NCI-H1694 treated with DMSO at 0.1 percent for 48 hours (cell line): ENCODE data around the gene STK17B.
"Not testable (repeated sequence)": the region's sequence is repeated elsewhere in the genome, so short reads cannot be mapped to it uniquely, and the experiment has no call there.

Experiments
- DNase-seq: peaks from one replicate; lab custom pipeline; 2025; lab: John Stamatoyannopoulos, UW

STK17B gene

DNA sequence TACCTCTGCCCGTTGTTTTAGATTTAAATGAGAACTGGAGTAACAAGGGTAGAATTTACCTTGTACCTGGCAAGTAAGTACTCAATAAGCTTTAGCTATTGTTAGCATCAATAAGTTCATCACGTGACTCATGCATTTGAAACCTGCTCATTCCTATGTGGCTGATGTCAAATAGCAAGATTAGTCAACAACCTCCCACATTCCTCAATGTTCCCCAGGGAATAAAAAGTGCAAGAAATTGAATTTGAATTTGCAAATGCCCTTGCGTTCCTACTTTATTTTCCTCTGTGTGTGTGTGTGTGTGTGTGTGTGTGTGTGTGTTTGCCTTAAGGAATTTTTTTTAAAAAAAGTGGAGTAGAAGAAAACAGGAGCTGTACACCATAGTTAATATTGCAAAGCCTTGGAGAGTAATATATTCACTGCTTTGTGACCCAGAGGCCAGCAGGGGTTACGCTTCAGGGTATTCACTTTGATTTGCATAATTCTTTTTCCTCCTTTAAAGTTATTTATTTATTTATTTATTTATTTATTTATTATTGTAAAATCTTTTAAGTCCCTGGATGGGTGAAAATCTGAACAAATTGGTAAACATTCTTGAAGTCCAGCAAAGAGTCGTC, 58.9 kb downstream of the STK17B start:
- DNase-seq, result no peak

DNA sequence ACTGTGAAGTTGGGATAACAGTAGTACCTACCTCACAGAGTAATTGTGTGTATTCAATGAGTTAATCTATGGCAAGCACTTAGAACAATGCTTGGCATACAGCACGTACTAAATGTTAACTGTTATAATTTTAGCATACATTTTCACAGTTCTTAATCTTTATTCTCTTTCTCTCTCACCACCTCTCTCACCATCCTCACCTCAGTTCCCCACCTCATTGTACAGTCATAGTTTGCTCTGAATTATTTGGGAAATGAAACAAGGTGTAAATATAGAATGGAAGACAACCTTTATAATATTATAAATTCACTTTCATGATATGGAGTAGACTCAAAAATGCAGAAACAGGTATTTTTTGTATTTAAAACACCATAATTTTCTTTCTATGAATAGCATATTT, 62.8 kb downstream of the STK17B start:
- DNase-seq, result no peak

DNA sequence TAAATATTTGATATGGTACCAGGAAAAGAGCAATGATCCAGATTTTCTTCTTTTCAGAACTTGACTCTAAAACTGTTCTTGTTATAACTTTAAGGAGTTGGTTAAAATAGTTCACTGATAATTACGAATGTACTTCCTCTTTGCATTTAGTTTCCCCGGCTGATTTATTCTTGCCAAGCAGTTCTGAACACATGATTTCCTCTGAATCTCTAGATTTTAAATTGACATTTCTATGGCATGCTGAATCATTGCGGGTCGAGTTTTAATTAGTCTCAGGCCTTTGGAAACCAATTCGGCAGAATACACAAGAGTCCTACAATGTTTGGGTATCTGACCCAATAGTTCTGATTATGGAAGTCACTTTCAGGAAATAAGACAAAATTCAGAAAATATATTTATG, 65.4 kb downstream of the STK17B start:
- no peak for DNase-seq

DNA sequence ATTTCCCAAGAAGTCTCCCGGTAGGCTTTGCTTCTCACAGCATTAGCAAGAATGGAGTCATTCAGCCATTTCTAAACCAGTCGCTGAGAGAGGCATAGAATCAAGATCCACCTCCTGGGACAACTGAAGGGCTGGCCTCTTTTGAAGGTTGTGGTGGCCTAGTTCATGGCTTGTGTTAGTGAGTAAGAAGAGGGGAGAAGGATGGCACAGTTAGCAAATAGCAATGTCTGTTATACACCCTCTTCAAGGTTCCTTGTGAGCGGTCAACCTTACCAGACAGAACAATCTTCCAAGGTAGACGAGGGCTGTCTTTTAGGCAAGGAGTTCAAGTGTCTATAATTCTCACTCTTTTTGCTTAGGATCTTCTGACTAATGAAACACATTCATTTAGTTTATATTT, 67.3 kb downstream of the STK17B start:
- no peak for DNase-seq

DNA sequence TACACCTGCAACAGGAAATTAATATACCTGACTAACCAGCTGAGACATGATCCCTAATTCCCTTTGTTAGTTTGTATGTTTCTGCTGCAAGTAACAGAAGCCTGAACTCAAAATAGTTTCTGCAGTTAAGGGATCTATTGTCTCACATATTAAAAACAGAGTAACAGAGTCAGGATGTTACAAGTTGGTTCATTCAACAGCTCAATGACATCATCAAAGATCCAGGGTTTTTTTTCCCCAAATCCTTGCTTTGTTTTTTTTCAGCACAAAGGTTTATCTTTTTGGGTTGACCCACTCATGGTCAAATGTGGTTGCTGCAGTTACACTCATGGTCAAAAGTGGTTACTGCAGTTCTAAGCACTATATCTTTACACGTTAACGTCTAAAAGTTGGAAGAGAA, 67.8 kb downstream of the STK17B start:
- DNase-seq, result no peak

DNA sequence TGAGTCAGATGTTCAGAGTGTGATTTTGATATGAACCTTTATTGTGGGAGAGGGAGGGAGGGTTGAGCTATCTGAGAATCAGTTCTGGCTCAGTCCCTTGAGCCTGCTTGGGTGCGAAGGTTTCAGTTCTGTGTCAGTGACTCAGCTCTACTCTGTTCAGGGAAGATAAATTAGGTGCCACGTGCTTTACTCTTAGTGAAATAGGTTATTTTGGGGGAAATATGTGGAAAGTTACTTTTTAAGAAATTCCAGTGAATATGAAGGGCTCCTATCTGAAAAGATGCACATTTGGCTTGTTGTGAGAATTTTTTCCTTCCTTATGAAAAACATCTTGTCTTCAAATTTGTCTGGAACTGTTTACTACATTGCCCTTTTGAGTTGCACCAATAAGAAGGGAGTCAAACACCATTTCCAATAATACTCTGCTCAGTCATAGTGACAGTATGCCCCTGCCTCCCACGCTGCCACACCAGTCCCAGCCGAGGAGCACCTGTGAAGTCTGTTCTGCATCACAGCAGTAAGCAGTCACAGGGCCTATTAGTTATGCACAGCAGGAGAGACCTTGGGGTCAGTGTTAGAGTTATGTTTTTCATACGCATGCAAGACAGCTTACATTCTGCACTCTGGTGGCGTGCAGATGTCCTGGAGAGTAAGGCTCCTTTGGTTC, 69.9 kb downstream of the STK17B start:
- no peak for DNase-seq

DNA sequence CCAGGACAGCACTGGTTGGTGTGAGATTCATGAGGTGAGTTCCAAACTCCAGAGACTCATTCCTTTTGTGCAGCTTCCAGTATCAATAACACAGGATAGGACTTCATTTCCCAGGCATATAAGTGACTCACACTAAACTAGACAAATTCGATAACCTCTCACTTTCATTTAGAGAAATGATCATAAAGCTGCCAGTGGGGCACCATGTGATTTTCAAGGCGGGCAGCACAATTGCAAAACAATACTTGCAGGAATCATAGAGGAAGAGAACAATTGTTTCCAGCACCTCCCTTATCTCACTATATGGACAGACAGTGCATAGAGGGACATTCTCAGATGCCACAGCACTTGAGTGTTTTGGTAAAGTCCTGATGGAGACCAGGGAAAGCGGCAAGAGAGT, 71.5 kb downstream of the STK17B start:
- no peak for DNase-seq

DNA sequence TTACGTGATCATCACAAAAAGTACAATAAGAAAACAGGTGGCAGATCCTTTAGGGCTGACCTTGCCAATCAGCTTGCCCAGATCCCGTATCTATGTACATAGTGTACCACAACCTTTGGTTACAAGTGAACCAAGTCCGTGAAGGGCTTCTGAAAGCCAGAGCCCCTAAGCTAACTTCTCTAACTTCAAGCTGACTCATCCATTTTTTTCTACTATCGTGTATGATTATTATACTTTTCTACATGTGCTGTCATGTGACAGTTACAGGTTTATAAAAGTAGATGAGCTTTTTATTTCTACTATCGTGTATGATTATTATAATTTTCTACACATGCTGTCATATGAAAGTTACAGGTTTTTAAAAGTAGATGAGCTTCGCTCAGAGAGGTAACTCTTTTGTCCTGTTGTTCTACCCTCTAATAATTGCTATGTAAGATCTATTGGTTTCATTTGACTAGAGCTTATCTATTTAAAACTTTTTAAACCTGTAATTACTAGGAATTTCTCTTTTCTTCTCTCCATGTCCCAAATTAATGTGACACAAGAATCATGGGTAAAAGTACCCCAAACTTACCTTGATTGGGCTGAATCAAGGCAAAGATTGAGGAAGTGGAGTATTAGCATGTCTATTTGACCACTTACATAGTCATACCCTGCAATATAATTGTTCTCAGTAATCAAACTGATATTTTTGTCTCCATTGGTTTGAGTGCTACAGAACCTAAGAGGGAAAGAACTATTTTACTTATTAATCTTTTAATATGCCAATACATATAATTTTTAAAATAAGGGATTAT, 73.3 kb downstream of the STK17B start:
- DNase-seq, result no peak

DNA sequence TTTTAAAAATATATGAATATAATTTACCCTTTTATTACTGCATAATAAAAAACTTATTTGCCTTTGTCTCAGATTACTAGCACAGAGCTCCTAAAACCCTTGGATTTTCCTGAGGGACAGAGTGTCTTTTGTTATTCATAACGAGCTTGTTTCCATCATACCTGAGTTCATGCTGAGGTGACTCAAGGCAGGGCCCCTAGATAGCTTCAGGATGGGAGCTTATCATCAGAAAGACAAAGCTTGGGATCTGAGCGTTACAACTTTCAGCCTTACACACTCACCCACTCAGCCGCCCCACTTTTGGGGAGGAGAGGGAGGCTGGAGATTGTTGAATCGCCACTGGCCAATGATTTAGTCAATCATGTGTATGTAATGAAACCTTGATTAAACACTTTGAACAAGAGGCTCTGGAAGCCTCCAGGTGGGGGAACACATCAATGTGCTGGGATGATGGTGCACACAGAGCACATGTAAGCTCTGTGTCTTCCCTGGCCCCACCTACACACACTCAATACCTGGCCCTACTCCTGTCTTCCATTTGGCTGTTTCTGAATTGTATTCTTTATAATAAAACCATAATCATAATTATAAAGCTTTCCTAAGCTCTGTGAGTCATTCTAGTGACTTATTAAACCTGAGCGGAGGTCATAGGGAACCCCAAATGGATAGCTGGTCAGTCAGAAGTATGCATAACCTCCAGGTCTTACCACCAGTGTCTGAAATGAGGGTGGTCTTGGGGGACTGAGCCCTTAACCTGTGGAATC, 74.2 kb downstream of the STK17B start:
- DNase-seq, result no peak

DNA sequence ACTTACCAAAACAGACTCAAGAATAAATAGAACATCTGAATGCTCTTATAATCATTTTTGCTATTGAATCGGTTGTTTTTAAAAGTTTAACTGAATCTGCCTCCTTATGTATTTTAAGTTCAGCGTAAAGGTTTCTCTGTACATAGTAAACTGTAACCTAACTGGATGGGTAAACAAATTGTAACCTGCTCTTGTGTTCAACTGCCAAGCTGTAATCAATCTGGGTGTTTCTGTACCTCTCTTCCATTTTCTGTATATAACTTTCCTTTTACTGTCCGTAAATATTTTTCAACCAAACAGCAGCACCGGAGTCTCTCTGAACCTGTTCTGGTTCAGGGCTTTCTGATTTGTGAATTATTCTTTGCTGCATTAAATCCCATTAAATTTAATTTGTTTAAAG, 75.1 kb downstream of the STK17B start:
- no peak for DNase-seq

DNA sequence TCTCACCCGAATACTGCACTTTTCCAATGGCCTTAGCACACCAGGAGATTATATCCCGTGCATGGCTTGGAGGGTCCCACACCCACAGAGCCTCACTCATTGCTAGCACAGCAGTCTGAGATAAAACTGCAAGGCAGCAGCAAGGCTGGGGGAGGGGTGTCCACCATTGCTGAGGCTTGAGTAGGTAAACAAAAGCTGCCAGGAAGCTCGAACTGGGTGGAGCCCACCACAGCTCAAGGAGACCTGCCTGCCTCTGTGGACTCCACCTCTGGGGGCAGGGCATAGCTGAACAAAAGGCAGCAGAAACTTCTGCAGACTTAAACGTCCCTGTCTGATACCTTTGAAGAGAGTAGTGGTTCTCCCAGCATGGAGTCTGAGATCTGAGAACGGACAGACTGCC, 81.9 kb downstream of the STK17B start:
- not testable (repeated sequence) for DNase-seq

DNA sequence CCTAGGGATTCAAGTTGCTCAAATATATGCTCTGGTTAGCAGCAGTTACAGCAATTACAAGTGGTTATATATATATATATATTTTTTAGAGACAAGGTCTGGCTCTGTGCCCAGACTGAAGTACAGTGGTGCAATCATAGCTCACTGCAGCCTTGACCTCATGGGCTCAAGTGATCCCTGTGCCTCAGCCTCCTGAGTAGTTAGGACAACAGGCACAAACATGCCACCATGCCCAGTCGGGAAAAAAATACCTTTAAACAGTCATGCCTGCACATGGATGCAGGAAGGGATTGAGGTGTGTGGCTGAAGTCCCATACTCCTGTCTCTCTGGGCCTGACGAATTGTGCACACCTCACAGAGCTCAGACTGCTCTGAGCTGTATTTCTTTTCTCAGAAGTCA, 83.2 kb downstream of the STK17B start:
- DNase-seq, result no peak

DNA sequence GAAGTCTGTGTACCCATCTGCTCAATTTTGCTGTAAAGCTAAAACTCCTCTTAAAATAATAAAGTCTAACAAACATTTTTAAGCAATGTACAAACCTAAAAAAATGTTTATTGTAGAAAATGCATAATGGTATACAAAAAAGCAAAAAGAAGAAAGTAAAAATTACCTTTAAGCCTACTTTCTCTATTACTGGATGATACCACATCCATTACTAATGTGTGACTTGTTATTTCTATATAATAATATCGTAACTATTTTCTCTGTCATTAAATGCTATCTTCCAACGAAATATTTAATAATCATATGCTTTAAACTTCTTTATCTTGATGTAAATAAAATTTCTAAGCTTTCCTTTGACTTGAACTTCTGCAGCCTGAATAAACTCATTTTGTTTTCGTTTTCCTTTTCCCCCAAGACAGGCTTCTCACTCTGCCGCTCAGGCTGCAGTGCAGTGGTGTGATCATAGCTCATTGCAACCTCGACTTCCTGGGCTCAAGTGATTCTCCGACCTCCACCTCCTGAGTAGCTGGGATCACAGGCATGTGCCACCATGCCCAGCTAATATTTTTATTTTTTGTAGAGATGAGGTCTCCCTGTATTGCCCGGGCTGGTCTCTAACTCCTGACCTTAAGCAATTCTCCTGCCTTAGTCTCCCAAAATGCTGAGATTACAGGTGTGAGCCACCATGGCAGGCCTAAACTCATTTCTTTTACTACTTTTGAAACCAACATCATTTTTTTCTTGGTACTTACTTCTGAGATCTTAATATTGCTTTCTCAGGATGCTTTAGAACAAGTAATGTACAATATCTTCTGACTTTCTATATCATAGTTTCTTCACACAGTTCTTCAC, 84.6 kb downstream of the STK17B start:
- DNase-seq, result no peak

DNA sequence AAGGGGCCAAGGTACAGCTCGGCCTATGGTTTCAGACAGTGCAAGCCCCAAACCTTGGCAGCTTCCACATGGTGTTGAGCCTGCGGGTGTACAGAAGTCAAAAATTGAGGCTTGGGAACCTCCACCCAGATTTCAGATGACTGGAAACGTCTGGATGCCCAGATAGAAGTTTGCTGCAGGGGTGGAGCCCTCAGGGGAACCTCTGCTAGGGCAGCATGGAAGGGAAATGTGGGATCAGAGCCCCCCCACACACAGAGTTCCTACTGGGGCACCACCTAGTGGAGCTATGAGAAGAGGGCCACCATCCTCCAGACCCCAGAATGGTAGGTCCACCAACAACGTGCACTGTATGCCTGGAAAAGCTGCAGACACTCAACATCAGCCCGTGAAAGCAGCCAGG, 87.8 kb downstream of the STK17B start:
- DNase-seq, result no peak
